Ishikawa (cell line): ENCODE data around the gene MIEF2.

ENCODE experiments used
- CEBPB ChIP-seq: IDR thresholded peaks from 2 replicates; pipeline ENCODE4 v1.6.1; 2012
- CREB1 ChIP-seq: IDR thresholded peaks from 2 replicates; pipeline ENCODE4 v1.6.1; 2012; ENCODE audit warnings: low read depth
- EGR1 ChIP-seq: IDR thresholded peaks from 2 replicates; pipeline ENCODE4 v1.6.1; 2012
- EP300 ChIP-seq: IDR thresholded peaks from 2 replicates; pipeline ENCODE4 v1.6.1; 2012; ENCODE audit warnings: borderline replicate concordance
- FOXM1 ChIP-seq: IDR thresholded peaks from 2 replicates; pipeline ENCODE4 v1.6.1; 2012; ENCODE audit warnings: low read depth, borderline replicate concordance
- NFIC ChIP-seq: IDR thresholded peaks from 2 replicates; pipeline ENCODE4 v1.6.1; 2012
- RAD21 ChIP-seq: IDR thresholded peaks from 2 replicates; pipeline ENCODE4 v1.6.1; 2012; ENCODE audit warnings: low read depth
- TAF1 ChIP-seq: IDR thresholded peaks from 2 replicates; pipeline ENCODE4 v1.6.1; 2012; ENCODE audit warnings: low read depth, mild to moderate bottlenecking
- TCF12 ChIP-seq: IDR thresholded peaks from 2 replicates; pipeline ENCODE4 v1.6.1; 2012; ENCODE audit warnings: low read depth
- TEAD4 ChIP-seq: IDR thresholded peaks from 2 replicates; pipeline ENCODE4 v1.6.1; 2012
- YY1 ChIP-seq: IDR thresholded peaks from 2 replicates; pipeline ENCODE4 v1.6.1; 2012; ENCODE audit warnings: low read depth
- ZBTB7A ChIP-seq: IDR thresholded peaks from 2 replicates; pipeline ENCODE4 v1.6.1; 2012; ENCODE audit warnings: low read depth
- TF ChIP-seq, protein P1 (sequence below): IDR thresholded peaks from 2 replicates; pipeline ENCODE4 v1.6.1; 2012
- TF ChIP-seq, protein P2 (sequence below): IDR thresholded peaks from 2 replicates; pipeline ENCODE4 v1.6.1; 2012
- TF ChIP-seq, protein P3 (sequence below): IDR thresholded peaks from 2 replicates; pipeline ENCODE4 v1.6.1; 2012; ENCODE audit warnings: low read depth, mild to moderate bottlenecking

MIEF2 gene

DNA sequence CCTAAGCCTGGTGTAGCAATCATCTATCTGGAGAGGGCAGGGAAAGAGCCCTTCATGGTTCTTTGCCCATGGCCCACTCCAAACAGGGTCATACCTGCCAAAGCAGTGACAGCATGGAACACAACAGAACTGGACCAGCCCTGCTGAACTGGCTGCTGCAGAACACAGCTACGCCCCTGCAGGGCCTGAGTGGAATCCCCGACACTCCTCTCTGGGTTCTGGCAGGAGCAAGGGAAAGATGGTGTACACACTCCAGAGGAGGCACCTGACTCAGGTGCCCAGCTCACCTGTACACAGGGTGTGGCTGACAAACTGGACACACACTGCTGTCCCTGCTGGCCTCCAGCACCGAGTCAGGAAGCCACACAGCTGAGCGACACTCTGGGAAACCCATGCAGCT lies 19.8 kb downstream of the MIEF2 start:
- TF ChIP-seq TCF12 (no peak), YY1 (no peak), NFIC (no peak), CREB1 (no peak), EP300 (no peak), CEBPB (no peak), RAD21 (no peak), ZBTB7A (no peak), EGR1 (no peak), TEAD4 (no peak), FOXM1 (no peak), TAF1 (no peak)
- TF ChIP-seq, protein P1, sequence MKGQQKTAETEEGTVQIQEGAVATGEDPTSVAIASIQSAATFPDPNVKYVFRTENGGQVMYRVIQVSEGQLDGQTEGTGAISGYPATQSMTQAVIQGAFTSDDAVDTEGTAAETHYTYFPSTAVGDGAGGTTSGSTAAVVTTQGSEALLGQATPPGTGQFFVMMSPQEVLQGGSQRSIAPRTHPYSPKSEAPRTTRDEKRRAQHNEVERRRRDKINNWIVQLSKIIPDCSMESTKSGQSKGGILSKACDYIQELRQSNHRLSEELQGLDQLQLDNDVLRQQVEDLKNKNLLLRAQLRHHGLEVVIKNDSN = no peak
- TF ChIP-seq, protein P2, sequence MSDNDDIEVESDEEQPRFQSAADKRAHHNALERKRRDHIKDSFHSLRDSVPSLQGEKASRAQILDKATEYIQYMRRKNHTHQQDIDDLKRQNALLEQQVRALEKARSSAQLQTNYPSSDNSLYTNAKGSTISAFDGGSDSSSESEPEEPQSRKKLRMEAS = no peak
- TF ChIP-seq, protein P3, sequence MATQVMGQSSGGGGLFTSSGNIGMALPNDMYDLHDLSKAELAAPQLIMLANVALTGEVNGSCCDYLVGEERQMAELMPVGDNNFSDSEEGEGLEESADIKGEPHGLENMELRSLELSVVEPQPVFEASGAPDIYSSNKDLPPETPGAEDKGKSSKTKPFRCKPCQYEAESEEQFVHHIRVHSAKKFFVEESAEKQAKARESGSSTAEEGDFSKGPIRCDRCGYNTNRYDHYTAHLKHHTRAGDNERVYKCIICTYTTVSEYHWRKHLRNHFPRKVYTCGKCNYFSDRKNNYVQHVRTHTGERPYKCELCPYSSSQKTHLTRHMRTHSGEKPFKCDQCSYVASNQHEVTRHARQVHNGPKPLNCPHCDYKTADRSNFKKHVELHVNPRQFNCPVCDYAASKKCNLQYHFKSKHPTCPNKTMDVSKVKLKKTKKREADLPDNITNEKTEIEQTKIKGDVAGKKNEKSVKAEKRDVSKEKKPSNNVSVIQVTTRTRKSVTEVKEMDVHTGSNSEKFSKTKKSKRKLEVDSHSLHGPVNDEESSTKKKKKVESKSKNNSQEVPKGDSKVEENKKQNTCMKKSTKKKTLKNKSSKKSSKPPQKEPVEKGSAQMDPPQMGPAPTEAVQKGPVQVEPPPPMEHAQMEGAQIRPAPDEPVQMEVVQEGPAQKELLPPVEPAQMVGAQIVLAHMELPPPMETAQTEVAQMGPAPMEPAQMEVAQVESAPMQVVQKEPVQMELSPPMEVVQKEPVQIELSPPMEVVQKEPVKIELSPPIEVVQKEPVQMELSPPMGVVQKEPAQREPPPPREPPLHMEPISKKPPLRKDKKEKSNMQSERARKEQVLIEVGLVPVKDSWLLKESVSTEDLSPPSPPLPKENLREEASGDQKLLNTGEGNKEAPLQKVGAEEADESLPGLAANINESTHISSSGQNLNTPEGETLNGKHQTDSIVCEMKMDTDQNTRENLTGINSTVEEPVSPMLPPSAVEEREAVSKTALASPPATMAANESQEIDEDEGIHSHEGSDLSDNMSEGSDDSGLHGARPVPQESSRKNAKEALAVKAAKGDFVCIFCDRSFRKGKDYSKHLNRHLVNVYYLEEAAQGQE = no peak

DNA sequence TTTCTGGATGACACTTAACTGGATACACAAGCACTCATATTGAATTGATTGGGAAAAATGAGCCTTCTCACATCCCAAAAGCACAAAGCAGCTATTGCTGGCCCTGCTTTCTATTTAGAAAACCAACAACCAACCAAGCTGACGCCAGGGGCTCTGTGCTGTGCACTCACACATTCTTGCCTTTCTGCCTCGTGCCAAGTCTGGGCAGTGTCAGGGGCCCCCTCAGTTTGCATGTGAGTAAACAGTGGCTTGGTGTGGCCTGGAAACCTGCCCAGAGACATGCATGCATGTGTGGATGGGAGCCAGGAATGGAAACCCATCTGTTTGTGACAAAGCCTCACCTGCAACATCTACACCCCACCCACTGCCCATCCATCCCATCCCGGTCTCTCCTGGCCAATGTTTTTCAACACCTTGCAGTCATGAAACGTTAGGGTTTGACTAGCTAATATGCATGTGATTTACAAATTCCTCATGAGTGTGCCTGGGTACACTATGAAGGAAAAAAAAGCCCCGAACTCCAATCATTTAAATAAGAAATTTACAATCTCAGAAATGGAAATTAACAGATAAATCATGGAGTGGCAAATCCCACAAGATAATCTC lies 20.4 kb downstream of the MIEF2 start:
- TF ChIP-seq CREB1 = no peak
- TF ChIP-seq FOXM1 = no peak
- no peak for TF ChIP-seq CEBPB
- TF ChIP-seq, protein P3 = no peak
- TF ChIP-seq, protein P2 = no peak
- TF ChIP-seq TCF12 = no peak
- TF ChIP-seq TAF1 = no peak
- TF ChIP-seq EGR1 = no peak
- TF ChIP-seq, protein P1 = no peak
- no peak for TF ChIP-seq EP300
- TF ChIP-seq YY1 = no peak
- TF ChIP-seq TEAD4 = no peak
- no peak for TF ChIP-seq NFIC
- TF ChIP-seq ZBTB7A = no peak
- no peak for TF ChIP-seq RAD21

DNA sequence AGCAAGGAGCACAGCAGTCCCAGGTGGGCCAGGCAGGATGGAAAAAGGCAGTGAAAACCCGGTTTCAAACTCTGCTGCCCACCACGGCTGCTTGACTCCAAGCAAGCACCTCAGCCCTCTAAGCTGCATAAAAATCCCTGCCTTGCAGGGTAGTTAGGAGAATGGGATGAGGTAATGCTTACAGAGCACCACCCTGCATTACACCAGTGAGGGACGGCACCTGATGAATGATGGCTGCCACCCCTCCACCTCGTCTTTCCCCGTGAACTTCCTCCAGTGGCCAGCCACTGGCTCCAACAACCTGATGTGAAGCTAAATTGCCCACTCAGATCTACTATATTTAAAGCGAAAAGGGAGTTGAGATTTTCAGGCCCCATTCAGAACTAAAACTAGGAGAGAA lies 21.3 kb downstream of the MIEF2 start:
- no peak for TF ChIP-seq EGR1
- TF ChIP-seq ZBTB7A = no peak
- TF ChIP-seq FOXM1 = no peak
- TF ChIP-seq TEAD4 = no peak
- TF ChIP-seq TAF1 = no peak

DNA sequence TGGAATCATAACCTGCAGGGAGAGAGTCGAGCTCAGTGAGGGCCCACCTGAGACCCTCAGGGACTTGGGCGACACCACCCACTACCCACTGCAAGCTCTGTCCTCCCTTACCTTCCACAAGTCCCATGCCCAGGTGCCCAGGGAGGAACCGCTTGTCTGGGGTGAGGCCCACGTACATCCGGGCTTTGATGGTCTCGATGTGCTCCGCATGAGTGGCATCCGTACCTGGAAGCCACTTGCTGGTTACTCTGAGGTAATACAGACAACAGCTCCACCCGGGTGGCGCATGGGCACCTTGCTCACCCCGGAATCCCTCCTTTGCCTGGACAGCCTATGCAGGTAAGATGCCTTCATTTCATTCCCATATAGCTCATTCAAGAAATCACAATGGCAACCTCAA lies 24.8 kb downstream of the MIEF2 start:
- no peak for TF ChIP-seq EGR1
- no peak for TF ChIP-seq RAD21
- TF ChIP-seq TEAD4 = no peak
- TF ChIP-seq NFIC = no peak
- TF ChIP-seq, protein P3 = no peak
- TF ChIP-seq, protein P2 = no peak
- TF ChIP-seq, protein P1 = no peak
- TF ChIP-seq TCF12 = no peak
- no peak for TF ChIP-seq ZBTB7A
- no peak for TF ChIP-seq TAF1
- TF ChIP-seq FOXM1 = no peak
- no peak for TF ChIP-seq YY1
- no peak for TF ChIP-seq EP300
- TF ChIP-seq CEBPB = no peak
- TF ChIP-seq CREB1 = no peak
